Stomach (tissue), 4 donors: ENCODE measurements around the gene MT1A.
"Not testable (repeated sequence)": the region's sequence is repeated elsewhere in the genome, so short reads cannot be mapped to it uniquely, and the experiment has no call there.

Experiments used
- CTCF ChIP-seq, 7 experiments: fragments of 450-650 bp in 4 of 7; fragments of 200-600 bp in 3 of 7; sonication (generic) in 3 of 7; IDR thresholded peaks; one replicate each; pipeline ENCODE4 v1.5.1; 2016 to 2019; ENCODE audit warnings: antibody characterized with exemption in 7 of 7, control low read depth in 2 of 7, mild to moderate bottlenecking in 1 of 7
- EP300 ChIP-seq: sonication (generic); formaldehyde crosslinking; IDR thresholded peaks from one replicate; pipeline ENCODE4 v1.6.1; 2017; ENCODE audit warnings: antibody characterized with exemption

- TF ChIP-seq CTCF (IDR thresholded peaks at IDR 0.05); EP300: not testable (repeated sequence)
These were observed 27.1 kb downstream of the MT1A start for GRCh38 chr16:56665286-56666261.
